SK-N-SH (cell line): Measurements from ENCODE around the gene FBH1. TPM values are rescaled to one million over a fixed set of nuclear protein-coding genes. Genes with fewer than 3 reads are reported as not detected.

Experiments
- CTCF ChIA-PET: fragments of 300-600, 350-600 bp; formaldehyde crosslinking; extraction: SDS; loops from one replicate; lab custom pipeline; 2021; lab: Yijun Ruan, JAX
- POLR2A ChIA-PET: fragments of 350-600 bp; sonication (Branson Sonifier 250); formaldehyde crosslinking; extraction: SDS; loops from one replicate; lab custom pipeline; 2020; ENCODE audit warnings: antibody characterized with exemption, inconsistent platforms; lab: Yijun Ruan, JAX
- DNase-seq: peaks from one replicate; pipeline ENCODE4 v3.0.0; 2012
- H2AFZ ChIP-seq: fragments of 200-600 bp; sonication (generic); 2 replicates; pipeline ENCODE4 v1.8.1; 2016; ENCODE audit warnings: antibody characterized with exemption, mild to moderate bottlenecking, low read depth
- H3F3A ChIP-seq: fragments of 200-600 bp; sonication (generic); replicated peaks from 2 replicates; pipeline ENCODE3; 2016; ENCODE audit warnings: antibody characterized with exemption, mild to moderate bottlenecking; ENCODE audit not compliant: insufficient read depth
- H3K27ac ChIP-seq, 2 experiments: fragments of 200-500 bp in 1 of 2; fragments of 200-600 bp in 1 of 2; sonication (Bioruptor generic) in 1 of 2; sonication (generic), shearing (Covaris generic) in 1 of 2; 2 replicates each; pipeline versions ENCODE4 v1.5.1 to v1.6.1; 2014 to 2016; ENCODE audit warnings: low read depth in 2 of 2, inconsistent platforms in 1 of 2, low read length in 1 of 2, mild to moderate bottlenecking in 1 of 2, mixed read lengths in 1 of 2
- H3K27me3 ChIP-seq: fragments of 200-600 bp; sonication (generic), shearing (Covaris generic); 2 replicates; pipeline ENCODE4 v1.6.1; 2016; ENCODE audit warnings: mixed run types; ENCODE audit not compliant: insufficient read depth
- H3K36me3 ChIP-seq, 2 experiments: fragments of 200-500 bp in 1 of 2; fragments of 200-600 bp in 1 of 2; sonication (Bioruptor generic) in 1 of 2; sonication (generic) in 1 of 2; replicated peaks in 1 of 2; 2 replicates each; pipeline versions ENCODE3 to v1.5.1; 2014 to 2016; ENCODE audit warnings: low read length in 1 of 2, mild to moderate bottlenecking in 1 of 2; ENCODE audit not compliant: insufficient read depth in 2 of 2, control insufficient read depth in 1 of 2
- H3K4me1 ChIP-seq, 2 experiments: fragments of 200-500 bp in 1 of 2; fragments of 200-600 bp in 1 of 2; sonication (Bioruptor generic) in 1 of 2; sonication (generic), shearing (Covaris generic) in 1 of 2; 2 replicates each; pipeline versions ENCODE4 v1.5.1 to v1.6.1; 2014 to 2016; ENCODE audit warnings: low read depth in 1 of 2, low read length in 1 of 2, mixed run types in 1 of 2; ENCODE audit not compliant: insufficient read depth in 2 of 2, control insufficient read depth in 1 of 2
- H3K4me2 ChIP-seq: fragments of 200-600 bp; sonication (generic), shearing (Covaris generic); 2 replicates; pipeline ENCODE4 v1.6.1; 2017; ENCODE audit warnings: mixed run types
- H3K4me3 ChIP-seq, 2 experiments: fragments of 200-500 bp in 1 of 2; fragments of 200-600 bp in 1 of 2; sonication (Bioruptor generic) in 1 of 2; sonication (generic), shearing (Covaris generic) in 1 of 2; 2 replicates each; pipeline versions ENCODE4 v1.5.1 to v1.8.1; 2014 to 2016; ENCODE audit warnings: low read depth in 2 of 2, inconsistent platforms in 1 of 2, low read length in 1 of 2, mild to moderate bottlenecking in 1 of 2, mixed read lengths in 1 of 2, moderate library complexity in 1 of 2
- H3K79me2 ChIP-seq: fragments of 200-600 bp; sonication (generic); 2 replicates; pipeline ENCODE4 v1.8.1; 2017; ENCODE audit warnings: mild to moderate bottlenecking; ENCODE audit not compliant: insufficient read depth
- H3K9ac ChIP-seq: fragments of 200-600 bp; sonication (generic); 2 replicates; pipeline ENCODE4 v1.6.1; 2017; ENCODE audit warnings: mixed run types
- H3K9me2 ChIP-seq: fragments of 200-600 bp; sonication (generic); 2 replicates; pipeline ENCODE4 v1.6.1; 2017; ENCODE audit warnings: mixed run types
- H3K9me3 ChIP-seq: fragments of 200-600 bp; sonication (generic); 2 replicates; pipeline ENCODE4 v1.6.1; 2017; ENCODE audit warnings: mixed run types, mild to moderate bottlenecking, moderate library complexity
- H4K20me1 ChIP-seq: fragments of 200-600 bp; sonication (generic); 2 replicates; pipeline ENCODE4 v1.6.1; 2017; ENCODE audit warnings: mild to moderate bottlenecking, mixed run types; ENCODE audit not compliant: insufficient read depth
- CHD2 ChIP-seq: fragments of 150-350 bp; IDR thresholded peaks from 2 replicates; pipeline ENCODE4 v1.6.1; 2018; ENCODE audit warnings: low read length; ENCODE audit not compliant: partially characterized antibody
- ELF1 ChIP-seq: IDR thresholded peaks from 2 replicates; pipeline ENCODE4 v1.4.0; 2012
- JUND ChIP-seq: IDR thresholded peaks from 2 replicates; pipeline ENCODE4 v1.4.0; 2012
- MXI1 ChIP-seq: IDR thresholded peaks from 2 replicates; pipeline ENCODE4 v1.6.1; 2012; ENCODE audit warnings: mild to moderate bottlenecking, low read depth, low read length, improper control_type of control experiment
- NFIC ChIP-seq: IDR thresholded peaks from 2 replicates; pipeline ENCODE4 v1.4.0; 2012; ENCODE audit warnings: borderline replicate concordance
- NRF1 ChIP-seq: IDR thresholded peaks from 2 replicates; pipeline ENCODE4 v1.6.1; 2012; ENCODE audit warnings: low read depth, mild to moderate bottlenecking, low read length
- TCF12 ChIP-seq: IDR thresholded peaks from 2 replicates; pipeline ENCODE4 v1.4.0; 2012
- TEAD4 ChIP-seq: IDR thresholded peaks from 2 replicates; pipeline ENCODE4 v1.4.0; 2012; ENCODE audit warnings: mild to moderate bottlenecking, borderline replicate concordance; ENCODE audit not compliant: insufficient read depth
- WGBS: methylation state at CpG from one replicate; pipeline ENCODE4 v1.1.6; 2017; ENCODE audit warnings: low lambda C conversion rate; 5-methylcytosine and 5-hydroxymethylcytosine counted together
- polyA plus RNA-seq, 3 experiments: library from polyadenylated mRNA; depleted of rRNA; stranded (reverse); fragments of >200 nt; gene quantifications; 2 replicates each; pipeline ENCODE4 v1.2.3, GENCODE V29; 2012
- TF ChIP-seq, protein P1 (sequence below): IDR thresholded peaks from 2 replicates; pipeline ENCODE4; 2012
- TF ChIP-seq, protein P2 (sequence below): fragments of 150-350 bp; IDR thresholded peaks from 2 replicates; pipeline ENCODE4 v1.6.1; 2017; ENCODE audit warnings: antibody characterized with exemption, low read length, low read depth, borderline replicate concordance
- TF ChIP-seq, protein P3 (sequence below): IDR thresholded peaks from 2 replicates; pipeline ENCODE4 v1.4.0; 2012; ENCODE audit warnings: low read depth, borderline replicate concordance
- TF ChIP-seq, protein P4 (sequence below): IDR thresholded peaks from 2 replicates; pipeline ENCODE4 v1.6.1; 2012; ENCODE audit warnings: mild to moderate bottlenecking, low read depth, low read length, moderate library complexity

FBH1 gene
- polyA plus RNA-seq, 1 of the 3 experiments (the other 2 are of a cell fraction) = 60.9 TPM

DNA sequence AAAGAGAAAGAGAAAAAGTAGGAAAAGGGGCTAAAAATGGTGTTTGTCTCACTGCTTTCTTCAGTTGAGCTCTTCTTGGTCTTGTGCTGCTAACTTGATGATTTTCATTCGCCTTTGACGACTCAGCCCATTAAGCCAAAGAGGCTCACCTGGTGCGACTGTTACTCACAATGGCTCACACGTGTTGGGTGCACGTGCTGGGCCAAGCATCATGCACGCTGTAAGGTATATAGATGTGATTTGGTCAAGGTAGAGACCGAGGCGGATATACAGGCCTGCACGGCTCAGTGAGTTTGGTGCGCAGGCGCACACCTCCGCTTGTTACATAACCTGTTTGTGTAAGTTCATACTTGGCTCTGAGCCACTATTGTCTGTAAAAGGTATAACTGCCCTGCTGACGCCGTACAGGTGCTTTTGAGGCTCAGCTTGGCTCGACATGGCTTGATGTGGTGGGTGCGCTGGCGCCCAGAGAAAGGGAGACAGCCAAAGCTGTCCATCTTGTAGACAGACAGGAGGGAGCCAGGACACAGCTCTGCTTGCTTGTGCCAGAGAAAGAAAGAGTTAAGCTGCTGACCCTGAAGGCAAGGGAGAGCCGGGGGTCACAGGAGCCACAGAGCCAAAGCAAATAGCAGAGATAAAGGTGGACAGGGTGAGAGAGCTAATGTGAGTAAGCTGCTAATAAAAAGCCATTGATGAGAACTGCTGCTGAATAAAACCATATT is 33.9 kb upstream of the FBH1 start:
- CTCF ChIA-PET = interaction anchor here (0.7 to 1.0 kb wide), 2 partner anchors 15 to 1846 kb away, joined by 3 read pairs; no protein-coding TSS in a partner anchor
- 92% methylated on average over 18 of the region's 18 CpGs for WGBS

DNA sequence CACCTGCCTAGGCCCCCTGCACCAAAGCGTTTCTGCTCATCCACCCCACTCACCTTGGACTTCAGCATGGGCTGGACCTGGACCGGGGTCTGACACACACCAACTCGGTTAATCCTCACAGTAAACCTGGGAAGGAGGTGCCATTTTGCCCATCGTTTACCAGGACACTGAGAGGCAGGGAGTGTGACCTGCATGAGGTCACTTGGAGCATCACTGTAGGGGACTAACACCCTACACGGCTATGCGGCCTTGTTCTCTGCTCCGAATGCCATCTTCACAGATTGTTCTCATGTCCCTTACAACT is 33.4 kb upstream of the FBH1 start:
- ChIA-PET POLR2A (no interaction called here), CTCF (interaction anchor here (1.0 kb wide), 1 partner anchor 15 kb away, joined by 3 read pairs; no protein-coding TSS in a partner anchor)
- no peak for DNase-seq
- no peaks in the 10 kb centered on the region for H3K9me2 ChIP-seq
- no peaks in the 10 kb centered on the region for H3K27me3 ChIP-seq
- no peak overlapping the region for H2AFZ ChIP-seq
- no peak overlapping the region for H3K4me3 ChIP-seq
- no peak overlapping the region for H3K9ac ChIP-seq
- H3K36me3 ChIP-seq = no peaks in the 10 kb centered on the region
- H4K20me1 ChIP-seq = no peaks in the 10 kb centered on the region
- WGBS = 87% methylated on average over 4 of the region's 7 CpGs
- no peaks in the 10 kb centered on the region for H3K79me2 ChIP-seq
- TF ChIP-seq, protein P1, sequence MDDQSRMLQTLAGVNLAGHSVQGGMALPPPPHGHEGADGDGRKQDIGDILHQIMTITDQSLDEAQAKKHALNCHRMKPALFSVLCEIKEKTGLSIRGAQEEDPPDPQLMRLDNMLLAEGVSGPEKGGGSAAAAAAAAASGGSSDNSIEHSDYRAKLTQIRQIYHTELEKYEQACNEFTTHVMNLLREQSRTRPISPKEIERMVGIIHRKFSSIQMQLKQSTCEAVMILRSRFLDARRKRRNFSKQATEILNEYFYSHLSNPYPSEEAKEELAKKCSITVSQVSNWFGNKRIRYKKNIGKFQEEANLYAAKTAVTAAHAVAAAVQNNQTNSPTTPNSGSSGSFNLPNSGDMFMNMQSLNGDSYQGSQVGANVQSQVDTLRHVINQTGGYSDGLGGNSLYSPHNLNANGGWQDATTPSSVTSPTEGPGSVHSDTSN = no peak
- H3K4me1 ChIP-seq = no peaks in the 10 kb centered on the region
- H3F3A ChIP-seq = peaks cover 10% of the 10 kb centered on the region
- H3K9me3 ChIP-seq = no peaks in the 10 kb centered on the region
- H3K27ac ChIP-seq = no peak overlapping the region
- no peak overlapping the region for H3K4me2 ChIP-seq

More for the DNA sequence above, 33.9 kb upstream of the FBH1 start:
- DNase-seq = no peak
- H4K20me1 ChIP-seq = no peaks in the 10 kb centered on the region
- POLR2A ChIA-PET = interaction anchor here (0.6 kb wide), 1 partner anchor 25 kb away, joined by 3 read pairs; no protein-coding TSS in a partner anchor
- H3K36me3 ChIP-seq = no peaks in the 10 kb centered on the region
- H3K4me3 ChIP-seq = no peak overlapping the region
- H3K9ac ChIP-seq = no peak overlapping the region
- TF ChIP-seq NRF1 (no peak), TCF12 (no peak), NFIC (no peak), CHD2 (no peak), MXI1 (no peak), JUND (no peak), TEAD4 (no peak), ELF1 (no peak)
- TF ChIP-seq, protein P2, sequence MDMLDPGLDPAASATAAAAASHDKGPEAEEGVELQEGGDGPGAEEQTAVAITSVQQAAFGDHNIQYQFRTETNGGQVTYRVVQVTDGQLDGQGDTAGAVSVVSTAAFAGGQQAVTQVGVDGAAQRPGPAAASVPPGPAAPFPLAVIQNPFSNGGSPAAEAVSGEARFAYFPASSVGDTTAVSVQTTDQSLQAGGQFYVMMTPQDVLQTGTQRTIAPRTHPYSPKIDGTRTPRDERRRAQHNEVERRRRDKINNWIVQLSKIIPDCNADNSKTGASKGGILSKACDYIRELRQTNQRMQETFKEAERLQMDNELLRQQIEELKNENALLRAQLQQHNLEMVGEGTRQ = no peak
- TF ChIP-seq, protein P3, sequence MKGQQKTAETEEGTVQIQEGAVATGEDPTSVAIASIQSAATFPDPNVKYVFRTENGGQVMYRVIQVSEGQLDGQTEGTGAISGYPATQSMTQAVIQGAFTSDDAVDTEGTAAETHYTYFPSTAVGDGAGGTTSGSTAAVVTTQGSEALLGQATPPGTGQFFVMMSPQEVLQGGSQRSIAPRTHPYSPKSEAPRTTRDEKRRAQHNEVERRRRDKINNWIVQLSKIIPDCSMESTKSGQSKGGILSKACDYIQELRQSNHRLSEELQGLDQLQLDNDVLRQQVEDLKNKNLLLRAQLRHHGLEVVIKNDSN = no peak
- TF ChIP-seq, protein P4, sequence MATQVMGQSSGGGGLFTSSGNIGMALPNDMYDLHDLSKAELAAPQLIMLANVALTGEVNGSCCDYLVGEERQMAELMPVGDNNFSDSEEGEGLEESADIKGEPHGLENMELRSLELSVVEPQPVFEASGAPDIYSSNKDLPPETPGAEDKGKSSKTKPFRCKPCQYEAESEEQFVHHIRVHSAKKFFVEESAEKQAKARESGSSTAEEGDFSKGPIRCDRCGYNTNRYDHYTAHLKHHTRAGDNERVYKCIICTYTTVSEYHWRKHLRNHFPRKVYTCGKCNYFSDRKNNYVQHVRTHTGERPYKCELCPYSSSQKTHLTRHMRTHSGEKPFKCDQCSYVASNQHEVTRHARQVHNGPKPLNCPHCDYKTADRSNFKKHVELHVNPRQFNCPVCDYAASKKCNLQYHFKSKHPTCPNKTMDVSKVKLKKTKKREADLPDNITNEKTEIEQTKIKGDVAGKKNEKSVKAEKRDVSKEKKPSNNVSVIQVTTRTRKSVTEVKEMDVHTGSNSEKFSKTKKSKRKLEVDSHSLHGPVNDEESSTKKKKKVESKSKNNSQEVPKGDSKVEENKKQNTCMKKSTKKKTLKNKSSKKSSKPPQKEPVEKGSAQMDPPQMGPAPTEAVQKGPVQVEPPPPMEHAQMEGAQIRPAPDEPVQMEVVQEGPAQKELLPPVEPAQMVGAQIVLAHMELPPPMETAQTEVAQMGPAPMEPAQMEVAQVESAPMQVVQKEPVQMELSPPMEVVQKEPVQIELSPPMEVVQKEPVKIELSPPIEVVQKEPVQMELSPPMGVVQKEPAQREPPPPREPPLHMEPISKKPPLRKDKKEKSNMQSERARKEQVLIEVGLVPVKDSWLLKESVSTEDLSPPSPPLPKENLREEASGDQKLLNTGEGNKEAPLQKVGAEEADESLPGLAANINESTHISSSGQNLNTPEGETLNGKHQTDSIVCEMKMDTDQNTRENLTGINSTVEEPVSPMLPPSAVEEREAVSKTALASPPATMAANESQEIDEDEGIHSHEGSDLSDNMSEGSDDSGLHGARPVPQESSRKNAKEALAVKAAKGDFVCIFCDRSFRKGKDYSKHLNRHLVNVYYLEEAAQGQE = no peak
- H3F3A ChIP-seq = peaks cover 4% of the 10 kb centered on the region
- no peaks in the 10 kb centered on the region for H3K9me2 ChIP-seq
- no peaks in the 10 kb centered on the region for H3K9me3 ChIP-seq
- H3K4me2 ChIP-seq = no peak overlapping the region
- no peaks in the 10 kb centered on the region for H3K27me3 ChIP-seq
- no peak overlapping the region for H3K27ac ChIP-seq
- no peaks in the 10 kb centered on the region for H3K79me2 ChIP-seq
- no peak overlapping the region for H2AFZ ChIP-seq
- H3K4me1 ChIP-seq = no peaks in the 10 kb centered on the region
